Suppressor macrophage treated with lipopolysaccharide for 1 hour (primary cell): ENCODE results near the gene CDIP1.

ENCODE experiments used
- DNase-seq, 3 donors: peaks; one replicate each; pipeline ENCODE4 v3.0.0-alpha.2; 2020 to 2022

The CDIP1 gene

DNA sequence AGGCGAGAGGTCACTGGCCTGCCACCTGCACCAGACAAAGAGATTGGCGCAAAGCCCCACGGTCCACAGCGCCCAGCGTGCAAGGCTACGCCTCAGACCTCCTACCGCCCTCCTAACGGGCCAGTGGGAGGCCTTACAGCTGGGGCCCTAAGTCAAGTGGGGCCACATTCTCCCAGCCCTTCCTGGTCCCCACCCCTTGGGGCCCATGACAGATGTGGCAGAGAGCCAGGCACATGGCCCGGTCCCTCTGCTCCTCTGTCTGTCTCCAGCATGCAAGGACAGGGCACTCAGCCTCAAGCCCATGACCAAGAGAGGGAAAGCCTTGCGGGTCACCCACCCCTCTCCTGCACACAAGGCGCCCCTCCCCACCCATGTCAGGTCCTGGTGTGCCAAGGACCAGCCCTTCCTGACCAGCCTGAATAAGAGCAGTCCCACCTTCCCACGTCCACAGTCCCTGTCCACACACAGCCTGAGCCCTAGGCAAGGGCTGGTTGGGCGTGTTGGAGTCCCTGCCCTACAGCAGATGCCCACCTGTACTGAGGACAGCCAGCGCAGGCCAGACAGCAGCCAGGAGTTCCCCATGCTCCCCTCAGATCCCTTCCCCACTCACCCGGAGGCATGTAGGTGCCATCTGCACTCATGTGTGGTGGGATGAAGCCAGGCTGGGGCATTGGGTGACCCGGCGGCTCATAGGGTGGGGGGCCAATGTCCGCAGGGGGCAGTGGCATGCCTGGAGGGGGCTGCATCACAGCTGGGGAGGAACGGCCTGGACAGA, 25.3 kb downstream of the CDIP1 start:
- no peak for DNase-seq

DNA sequence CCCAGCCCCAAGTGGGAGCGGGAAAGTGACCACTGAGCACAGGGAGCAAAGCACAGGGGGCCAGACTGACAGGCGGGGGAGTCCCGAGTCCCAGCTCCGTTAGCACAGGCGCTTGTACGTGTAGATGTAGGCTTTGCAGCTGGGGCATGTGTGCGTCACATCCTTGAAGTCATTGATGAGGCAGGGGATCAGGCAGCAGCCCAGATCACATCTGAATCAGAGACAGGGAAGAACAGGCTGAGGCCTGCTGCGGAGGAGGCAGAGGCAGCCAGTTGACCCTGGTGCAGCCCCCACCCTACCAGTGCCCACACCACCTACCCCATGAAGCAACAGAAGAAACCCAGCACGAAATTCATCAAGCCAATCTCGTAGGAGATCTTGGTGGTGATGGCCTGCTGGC, 26.1 kb downstream of the CDIP1 start:
- no peak for DNase-seq

DNA sequence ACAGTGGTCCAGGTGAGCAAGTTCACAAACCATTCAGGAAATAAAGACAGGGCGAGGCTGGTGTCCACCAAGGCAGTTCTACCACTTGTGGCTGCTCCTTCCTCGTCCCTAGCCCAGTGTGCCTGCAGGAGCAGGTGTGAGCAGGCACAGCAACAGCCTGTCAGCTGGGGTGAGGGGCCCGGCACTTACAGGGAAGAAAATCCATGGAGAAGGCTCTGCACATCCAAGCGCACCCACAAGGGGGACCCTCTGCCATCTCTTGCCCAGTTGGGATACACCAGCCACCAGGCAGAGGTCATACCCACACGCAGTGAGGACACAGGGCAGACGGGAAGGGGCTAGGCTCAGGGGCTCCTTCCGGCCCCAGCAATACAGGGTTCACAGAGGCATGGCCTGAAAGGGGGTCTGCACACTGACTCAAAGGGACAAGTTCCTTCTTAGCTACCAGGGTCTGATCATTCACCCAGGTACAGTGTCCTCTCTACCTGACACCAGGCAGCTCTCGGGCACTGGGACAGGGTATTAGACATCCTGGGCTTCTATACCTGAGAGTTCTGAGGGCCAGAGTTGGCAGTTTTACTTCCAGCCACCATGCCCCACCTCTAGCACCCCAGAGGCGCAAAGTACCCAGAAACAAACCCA, 27.0 kb downstream of the CDIP1 start:
- DNase-seq: peak; percentile 43 to 63 (median 55)

DNA sequence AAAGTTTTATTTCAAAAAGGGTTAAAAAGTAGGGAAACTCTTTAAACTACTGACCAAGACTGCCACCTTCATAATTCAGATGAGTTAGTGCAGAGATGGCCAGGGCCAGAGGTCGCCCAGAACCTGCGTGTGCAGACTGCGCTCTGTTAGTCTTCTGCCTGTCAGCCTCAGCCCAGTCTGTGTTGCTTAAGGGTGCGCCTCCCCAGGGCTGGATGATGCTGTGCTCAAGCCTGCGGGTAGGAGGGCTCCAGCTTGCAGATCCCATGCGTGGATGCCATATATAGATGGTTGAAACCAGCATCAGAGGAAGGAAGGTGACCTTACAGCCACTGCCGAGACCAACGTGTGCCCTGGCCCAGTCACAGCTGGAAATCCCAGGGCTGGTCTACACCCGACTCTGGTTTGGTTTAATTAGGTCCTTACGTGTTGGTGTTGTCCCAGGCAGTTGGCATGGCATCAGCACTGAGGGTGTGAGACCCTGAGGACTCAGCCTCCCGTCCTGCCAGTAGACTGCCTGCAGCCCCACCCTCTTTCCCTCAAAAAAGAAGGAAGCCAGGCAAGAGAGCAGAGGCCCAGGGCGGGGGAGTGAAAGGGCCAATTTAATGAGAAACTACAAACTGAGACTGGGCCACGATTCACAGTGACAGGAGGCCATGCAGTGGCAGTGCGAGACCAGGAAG, 27.7 kb downstream of the CDIP1 start:
- DNase-seq: peak; percentile 52 to 72 (median 59)

DNA sequence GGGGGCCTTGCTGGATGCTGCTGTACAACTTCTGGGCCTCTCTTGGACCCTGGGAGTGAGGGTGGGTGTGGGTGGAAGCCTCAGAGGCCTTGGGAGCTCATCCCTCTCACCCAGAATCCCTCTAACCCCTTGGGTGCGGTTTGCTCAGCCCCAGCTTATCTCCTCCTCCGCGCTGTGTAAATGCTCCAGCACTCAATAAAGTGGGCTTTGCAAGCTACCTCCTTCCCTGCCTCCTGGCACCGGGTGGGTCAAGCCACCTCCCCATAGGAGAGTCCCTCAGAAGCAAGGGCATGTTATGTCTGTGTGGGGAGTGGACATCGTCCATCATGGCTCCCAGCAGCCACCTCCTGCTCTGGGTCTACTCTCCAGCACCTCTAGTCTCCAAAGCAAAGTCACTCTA, 28.4 kb downstream of the CDIP1 start:
- DNase-seq: no peak

DNA sequence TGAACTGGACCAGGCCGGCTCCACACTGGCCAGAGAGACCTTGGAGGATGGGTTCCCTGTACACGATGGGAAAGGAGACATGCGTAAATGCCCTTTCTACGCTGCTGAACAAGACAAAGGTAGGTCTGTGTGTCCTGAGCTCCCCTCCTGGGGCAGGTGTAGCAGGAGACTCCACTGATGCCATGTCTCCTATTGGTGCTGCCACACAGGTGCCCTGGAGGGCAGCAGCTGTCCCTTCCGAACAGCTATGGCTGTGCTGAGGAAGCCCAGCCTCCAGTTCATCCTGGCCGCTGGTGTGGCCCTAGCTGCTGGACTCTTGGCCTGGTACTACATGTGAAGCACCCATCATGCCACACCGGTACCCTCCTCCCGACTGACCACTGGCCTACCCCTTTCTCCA, 29.2 kb downstream of the CDIP1 start:
- DNase-seq: no peak

DNA sequence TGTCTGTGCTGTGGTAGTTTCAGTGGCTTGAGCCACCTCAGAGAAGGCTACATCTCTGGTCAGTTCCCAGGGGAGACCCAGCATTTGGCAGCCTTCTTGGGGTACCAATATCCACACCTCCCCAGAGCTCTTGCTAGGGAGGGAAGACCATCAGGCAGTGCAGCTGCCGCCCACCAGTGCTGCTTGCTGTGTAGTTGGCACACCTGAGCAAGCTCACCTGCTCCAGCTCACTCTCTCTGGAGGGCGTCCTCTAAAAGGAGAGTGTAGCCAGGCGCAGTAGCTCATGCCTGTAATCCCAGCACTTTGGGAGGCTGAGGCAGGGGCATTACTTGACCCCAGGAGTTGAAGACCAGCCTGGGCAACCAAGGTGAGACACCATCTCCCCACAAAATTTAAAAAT, 29.8 kb downstream of the CDIP1 start:
- no peak for DNase-seq

DNA sequence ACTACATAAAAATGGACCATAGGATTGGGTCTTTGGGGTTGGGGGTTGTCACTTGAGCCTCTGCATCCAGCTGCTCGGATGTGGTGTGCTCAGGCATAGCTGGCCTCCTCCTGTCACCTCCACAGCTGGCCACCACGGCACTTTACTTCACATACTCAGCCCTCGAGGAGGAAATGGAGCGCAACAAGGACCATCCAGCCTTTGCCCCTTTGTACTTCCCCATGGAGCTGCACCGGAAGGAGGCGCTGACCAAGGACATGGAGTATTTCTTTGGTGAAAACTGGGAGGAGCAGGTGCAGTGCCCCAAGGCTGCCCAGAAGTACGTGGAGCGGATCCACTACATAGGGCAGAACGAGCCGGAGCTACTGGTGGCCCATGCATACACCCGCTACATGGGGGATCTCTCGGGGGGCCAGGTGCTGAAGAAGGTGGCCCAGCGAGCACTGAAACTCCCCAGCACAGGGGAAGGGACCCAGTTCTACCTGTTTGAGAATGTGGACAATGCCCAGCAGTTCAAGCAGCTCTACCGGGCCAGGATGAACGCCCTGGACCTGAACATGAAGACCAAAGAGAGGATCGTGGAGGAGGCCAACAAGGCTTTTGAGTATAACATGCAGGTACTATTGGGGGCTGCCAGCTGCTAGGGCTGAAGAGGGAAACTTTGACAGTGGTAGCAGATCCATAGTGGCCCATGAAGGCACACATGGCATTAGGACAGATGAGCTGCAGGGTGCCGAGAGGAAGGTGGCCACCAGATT, 30.8 kb downstream of the CDIP1 start:
- DNase-seq: no peak

DNA sequence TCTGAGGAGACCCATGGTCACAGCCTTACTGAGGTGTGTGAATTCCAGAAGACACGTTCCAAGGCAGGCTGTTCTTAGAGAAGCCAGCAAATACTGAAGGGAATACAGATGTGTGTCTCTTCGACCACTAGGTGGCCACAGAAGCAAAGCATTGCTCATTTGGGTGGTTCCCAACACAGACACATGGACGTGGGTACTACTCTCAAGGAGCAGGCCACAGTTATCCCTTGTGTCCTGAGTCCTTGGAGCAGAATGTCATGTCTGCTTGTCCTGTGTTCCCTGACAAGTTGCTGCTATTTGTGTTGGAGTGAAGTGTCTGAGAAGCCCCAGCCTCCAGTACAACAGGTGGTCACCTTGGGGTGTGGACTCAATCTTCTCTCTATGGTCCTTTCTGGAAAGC, 32.1 kb downstream of the CDIP1 start:
- peak; percentile 86 to 91 (median 89) for DNase-seq

DNA sequence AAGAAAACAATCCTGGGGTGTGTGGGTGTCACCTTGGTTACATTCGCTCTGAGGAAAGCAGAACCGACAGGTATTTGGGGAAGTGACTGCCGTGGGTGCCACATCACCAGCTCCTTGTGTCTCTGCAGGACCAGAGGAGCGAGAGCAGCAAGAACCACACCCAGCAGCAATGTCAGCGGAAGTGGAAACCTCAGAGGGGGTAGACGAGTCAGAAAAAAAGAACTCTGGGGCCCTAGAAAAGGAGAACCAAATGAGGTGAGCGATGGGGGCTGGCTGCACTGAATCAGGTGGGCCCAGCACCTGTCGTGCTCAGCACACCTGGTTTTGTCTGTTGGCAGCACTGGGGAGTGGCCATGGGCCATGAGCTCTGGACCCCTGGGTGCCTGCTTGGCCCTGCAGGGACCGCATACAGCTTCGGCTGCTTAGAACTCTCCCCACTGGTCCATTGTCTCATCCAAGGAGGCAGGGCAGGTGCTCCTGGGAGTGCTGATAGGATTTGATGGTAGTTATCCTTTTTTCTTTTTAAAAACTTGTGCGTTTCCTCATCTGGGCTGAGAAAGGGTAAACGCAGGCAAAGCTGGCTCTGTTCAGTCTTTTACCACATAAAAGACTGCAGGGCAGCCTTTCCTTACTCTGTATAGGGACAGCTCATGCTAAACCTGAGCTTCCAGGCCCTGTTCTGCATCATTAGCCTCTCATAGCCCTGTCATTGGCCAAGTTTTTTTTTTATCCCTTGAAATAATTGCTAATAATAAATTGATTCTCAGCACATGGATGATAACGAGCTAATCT, 33.0 kb downstream of the CDIP1 start:
- peak; percentile 34 to 37 (median 35) for DNase-seq

DNA sequence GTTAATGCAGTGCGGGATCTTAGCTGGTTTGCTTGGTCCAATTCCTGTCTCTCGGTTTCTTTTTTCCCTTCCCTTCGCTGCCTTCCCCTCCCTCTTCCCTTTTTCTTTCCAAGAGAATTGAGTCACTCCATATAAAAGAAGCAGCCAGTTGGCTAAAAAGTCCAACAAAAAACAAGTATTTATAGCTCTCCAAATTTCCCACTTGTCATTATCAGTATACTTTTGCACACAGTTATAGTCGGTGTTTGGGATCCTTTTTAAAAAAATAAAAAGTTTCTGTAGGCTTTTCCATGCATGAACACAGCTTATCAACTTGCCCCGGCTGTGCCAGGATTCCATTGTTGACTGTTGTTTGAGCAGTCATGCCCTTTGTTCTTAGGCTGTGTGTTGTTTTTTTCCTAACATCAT, 37.5 kb downstream of the CDIP1 start:
- DNase-seq: peak in 2 of 3 donors; percentile 23 to 37

DNA sequence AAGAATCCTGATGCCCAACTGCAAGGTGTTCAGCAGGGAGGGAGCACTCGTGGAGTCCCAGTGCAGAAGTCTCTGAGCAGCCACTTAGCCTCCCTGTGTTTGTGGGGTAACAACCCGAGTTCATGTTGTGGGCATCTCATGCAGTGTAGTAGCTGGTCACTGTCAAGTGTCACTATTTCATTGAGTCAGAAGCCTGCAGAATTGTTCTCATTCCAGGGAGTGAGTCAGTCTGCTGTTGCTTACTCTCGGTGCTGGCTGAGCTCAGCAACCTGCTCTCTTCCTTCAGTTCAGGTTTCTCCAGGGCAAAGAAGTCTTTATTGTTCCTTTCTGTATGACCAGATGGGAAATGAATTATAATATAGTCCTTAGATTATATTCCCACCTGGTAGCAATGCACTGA, 38.3 kb downstream of the CDIP1 start:
- peak; percentile 53 to 67 (median 64) for DNase-seq

DNA sequence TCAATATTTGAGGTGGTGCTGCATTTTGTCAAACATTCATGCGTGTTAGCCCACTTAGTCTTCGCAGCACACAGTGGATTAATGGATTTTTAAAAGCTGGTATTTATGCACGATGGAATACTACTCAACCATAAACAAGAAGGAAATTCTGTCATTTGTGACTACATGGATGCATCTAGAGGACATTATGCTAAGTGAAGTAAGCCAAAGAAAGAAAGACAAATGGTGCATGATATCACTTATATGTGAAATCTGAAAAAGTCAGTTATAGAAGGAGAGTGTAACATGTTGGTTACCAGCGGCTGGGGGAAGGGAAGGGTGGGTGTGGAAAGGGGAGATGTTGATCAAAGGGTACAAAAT, 39.4 kb downstream of the CDIP1 start:
- no peak for DNase-seq

DNA sequence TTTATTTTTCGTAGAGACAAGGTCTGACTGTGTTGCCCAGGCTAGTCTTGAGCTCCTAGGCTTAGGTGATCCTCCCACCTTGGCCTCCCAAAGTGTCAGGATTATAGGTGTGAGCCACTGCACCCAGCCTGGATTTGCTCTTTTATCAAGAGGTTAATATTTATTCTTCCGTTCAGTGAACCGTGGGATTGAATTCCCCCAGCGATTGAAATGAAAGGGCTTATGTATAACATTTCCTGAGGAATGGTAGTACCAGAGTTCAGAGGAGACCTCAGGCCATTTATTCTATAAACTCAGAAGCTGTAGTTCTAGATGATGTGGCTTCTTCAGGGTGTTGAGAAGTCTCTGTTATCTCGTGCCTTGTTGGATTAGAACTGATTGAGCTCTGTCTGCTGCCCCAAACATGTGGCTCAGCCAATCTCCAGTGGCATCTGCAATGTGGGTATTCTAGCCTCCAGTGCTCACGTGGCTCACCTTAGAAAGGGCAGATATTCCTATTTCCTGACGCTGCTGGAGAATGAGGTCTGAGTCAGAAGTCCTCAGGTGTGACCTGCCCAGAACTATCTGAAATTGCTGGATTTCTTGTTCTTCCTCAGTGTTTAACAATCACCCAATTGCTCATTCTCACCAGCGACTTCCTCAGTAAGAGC, 39.9 kb downstream of the CDIP1 start:
- no peak for DNase-seq

DNA sequence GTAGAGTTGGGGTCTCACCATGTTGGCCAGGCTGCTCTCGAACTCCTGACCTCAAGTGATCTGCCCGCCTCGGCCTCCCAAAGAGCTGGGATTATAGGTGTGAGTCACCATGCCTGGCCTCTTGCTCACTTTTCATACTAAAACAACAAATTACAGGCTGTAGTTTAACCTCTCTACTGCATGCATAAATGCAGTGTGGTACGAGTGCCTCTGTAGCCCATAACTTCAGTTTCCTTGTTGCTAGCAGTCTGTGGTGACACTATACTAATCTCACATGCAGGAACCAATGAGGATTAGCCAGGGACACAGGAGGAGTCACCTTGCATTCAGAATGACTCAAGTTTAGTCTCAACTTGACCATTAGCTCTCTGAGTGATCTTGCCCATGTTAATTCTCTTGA, 42.3 kb downstream of the CDIP1 start:
- DNase-seq: no peak

DNA sequence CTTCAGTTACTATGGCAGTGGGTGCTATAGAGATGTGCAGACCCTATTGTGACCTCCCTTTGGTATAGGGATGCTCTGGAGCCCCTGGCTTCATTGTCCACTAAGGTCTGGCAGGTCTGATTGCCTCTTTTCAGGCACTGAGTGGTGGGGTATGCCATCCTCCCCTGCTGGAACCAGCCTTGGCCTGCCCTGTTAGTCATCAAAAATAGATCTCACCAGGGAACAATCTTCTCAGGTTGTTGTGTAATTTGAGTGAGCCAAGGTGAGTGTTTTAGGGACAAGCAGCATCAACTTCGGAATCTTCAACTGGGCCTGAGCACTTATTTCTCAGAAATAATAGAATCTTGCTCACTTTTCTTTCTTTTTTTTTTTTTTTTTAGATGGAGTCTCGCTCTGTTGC, 42.8 kb downstream of the CDIP1 start:
- no peak for DNase-seq

DNA sequence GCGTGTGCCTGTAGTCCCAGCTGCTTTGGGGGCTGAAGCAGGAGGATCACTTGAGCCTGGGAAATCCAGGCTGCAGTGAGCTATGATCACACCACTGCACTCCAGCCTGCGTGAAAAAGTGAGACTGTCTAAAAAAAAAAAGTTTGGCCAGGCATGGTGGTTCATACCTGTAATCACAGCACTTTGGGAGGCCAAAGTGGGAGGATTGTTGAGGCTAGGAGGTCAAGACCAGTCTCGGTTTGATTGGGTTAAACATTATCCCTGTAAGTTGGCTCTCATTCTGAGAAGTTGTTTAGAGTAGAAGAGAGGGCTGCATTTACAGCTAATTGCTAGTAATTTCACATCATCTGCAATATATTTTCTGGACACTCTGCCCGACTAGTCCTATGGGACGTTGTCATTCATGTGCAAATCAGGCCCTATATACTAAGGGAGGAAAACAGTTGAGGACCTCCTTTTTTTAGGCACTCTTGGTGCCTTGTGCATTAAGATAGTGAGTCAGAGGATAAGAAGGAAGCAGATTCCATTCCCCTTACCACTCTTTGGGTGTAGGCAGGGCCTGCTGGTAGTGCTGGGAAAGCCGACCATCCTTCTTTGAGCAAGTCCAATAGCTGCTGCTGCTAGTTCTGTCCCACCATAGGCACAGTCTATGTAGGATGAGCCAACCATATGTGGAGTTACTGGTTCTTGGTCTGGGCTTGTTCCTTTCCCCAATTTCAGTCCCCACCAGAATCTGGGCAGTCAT, 43.7 kb downstream of the CDIP1 start:
- no peak for DNase-seq

DNA sequence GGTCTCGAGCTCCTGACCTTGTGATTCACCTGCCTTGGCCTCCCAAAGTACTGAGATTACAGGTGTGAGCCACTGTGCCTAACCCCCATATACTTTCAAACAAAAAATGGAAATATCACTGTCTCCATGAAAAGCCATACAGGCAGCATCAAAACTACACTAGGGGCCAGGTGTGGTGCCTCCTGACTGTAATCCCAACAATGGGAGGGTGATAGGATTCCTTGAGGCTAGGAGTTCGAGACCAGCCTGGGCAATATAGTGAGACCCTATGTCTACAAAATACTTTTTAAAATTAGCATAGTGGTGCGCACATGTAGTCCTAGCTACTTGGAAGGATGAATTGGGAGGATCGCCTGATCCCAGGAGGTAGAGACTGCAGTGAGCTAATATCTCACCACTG, 46.7 kb downstream of the CDIP1 start:
- no peak for DNase-seq

DNA sequence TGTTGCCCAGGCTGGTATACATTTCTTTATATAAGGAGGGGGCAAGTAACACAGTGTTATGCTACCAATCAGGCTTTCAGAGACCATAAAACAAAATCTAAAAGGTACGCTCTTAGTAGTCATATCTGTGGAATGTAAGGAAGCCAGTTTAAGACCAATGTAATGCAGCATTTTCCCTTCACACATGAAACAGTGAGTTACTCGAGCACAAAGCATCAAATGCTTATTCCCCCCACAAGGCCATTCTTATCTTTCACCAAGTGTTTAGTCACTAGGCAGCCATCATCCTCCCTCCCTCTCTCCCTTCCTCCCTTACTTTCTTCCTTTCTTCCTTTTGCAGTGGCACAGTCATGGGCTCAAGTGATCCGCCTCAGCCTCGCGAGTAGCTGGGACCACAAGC, 49.5 kb downstream of the CDIP1 start:
- DNase-seq: no peak

DNA sequence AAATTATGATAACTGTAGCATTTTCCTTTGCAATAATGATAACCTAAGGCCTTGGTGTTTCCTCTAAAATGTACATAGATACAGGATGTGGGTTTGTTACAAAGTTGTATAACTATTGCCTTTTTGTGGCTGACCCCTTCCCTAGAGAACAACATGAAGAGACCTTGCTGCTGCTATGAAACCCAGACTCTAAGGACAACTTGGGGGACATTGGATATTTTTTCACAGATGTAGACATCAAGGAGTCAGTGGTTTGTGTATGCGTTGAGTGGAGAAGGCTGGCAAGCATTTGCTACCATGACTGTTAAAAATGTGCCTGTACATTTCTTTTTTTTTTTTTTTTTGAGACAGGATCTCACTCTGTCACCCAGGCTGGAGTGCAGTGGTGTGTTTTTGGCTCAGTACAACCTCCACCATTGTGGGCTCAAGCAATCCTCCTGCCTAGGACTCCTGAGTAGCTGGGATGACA, 50.0 kb downstream of the CDIP1 start:
- no peak for DNase-seq

DNA sequence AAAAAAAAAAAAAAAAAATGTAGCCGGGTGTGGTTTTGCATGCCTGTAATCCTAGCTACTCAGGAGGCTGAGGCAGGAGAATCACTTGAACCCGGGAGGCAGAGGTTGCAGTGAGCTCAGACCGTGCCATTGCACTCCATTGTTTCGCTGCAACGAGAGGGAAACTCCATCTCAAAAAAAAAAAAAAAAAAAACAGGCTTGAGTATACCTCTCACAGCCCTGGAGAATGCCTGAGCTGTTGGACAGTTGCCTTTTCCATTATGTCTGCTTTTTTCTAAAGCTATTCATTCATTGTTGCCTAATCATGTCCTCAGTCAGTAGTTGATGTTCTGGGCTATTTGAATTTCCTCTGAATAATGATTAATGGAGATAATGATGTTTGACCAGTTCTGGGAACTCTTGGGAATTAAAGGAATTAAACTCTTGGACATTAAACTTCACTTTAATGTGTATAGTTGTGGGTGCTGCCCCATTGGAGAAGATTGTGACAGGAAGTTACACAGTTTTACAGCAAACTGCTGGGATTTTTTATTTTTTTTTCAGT, 50.5 kb downstream of the CDIP1 start:
- peak in 1 of 3 donors; percentile 26 for DNase-seq
